ENCODE data around the gene TCF7L2.

GRCh38 chr10:113128450-113129070 is 178.5 kb downstream of the TCF7L2 start:
- TF ChIP-seq, protein P1, sequence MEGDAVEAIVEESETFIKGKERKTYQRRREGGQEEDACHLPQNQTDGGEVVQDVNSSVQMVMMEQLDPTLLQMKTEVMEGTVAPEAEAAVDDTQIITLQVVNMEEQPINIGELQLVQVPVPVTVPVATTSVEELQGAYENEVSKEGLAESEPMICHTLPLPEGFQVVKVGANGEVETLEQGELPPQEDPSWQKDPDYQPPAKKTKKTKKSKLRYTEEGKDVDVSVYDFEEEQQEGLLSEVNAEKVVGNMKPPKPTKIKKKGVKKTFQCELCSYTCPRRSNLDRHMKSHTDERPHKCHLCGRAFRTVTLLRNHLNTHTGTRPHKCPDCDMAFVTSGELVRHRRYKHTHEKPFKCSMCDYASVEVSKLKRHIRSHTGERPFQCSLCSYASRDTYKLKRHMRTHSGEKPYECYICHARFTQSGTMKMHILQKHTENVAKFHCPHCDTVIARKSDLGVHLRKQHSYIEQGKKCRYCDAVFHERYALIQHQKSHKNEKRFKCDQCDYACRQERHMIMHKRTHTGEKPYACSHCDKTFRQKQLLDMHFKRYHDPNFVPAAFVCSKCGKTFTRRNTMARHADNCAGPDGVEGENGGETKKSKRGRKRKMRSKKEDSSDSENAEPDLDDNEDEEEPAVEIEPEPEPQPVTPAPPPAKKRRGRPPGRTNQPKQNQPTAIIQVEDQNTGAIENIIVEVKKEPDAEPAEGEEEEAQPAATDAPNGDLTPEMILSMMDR (conservative IDR thresholded peaks at IDR 0.05): no peak
- TF ChIP-seq ZFX (IDR thresholded peaks at IDR 0.05): no peak
